Upper lobe of left lung (tissue), 4 donors: ENCODE measurements around the gene MAGEA9B.
"Not testable (repeated sequence)": the region's sequence is repeated elsewhere in the genome, so short reads cannot be mapped to it uniquely, and the experiment has no call there.

ENCODE experiments used
- CTCF ChIP-seq, 6 experiments: fragments of 450-650 bp in 4 of 6; fragments of 200-600 bp in 2 of 6; sonication (generic) in 2 of 6; IDR thresholded peaks; one replicate each; pipeline ENCODE4 v1.5.1; 2016 to 2019; ENCODE audit warnings: antibody characterized with exemption in 6 of 6
- POLR2A ChIP-seq, 4 donors: fragments of 450-650 bp; IDR thresholded peaks; one replicate each; pipeline ENCODE4 v1.5.1; 2016 to 2017; ENCODE audit warnings: antibody characterized with exemption in 4 of 4, mild to moderate bottlenecking in 2 of 4
- POLR2AphosphoS5 ChIP-seq, 2 donors: sonication (generic); formaldehyde crosslinking; IDR thresholded peaks; one replicate each; pipeline ENCODE4 v1.5.1; 2017; ENCODE audit warnings: antibody characterized with exemption in 2 of 2

DNA sequence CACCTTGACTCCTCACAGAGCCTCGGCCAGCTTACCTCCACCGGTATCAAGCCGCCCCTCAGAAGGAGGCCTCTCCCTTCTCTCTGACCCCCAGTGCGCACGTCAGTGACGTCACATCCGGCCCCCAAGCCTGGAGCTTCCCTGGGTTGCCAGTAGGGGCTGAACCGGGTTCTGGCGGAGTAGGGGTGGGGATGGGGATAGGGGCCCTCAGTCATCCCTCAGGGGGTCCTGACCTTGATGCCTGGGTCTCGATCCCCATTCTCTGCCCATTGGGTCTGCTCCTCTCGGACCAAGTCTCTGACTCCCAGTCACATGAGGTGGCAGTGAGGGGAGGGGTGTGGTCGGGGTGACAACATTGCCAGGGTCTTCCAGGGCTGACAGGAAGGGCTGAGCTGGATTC, at the start of gene MAGEA9B:
- TF ChIP-seq POLR2AphosphoS5, CTCF, POLR2A (IDR thresholded peaks at IDR 0.05): not testable (repeated sequence)
